ENCODE measurements around the gene ADISSP. TPM values are rescaled to one million over a fixed set of nuclear protein-coding genes. Genes with fewer than 3 reads are reported as not detected.

ADISSP gene
- total and polyA plus RNA-seq, 9 of the 15 experiments (the other 6 are each of a cell fraction or from before 2014, with no cell fraction given) = 1.4 to 70.6 (median 23.4) TPM

DNA sequence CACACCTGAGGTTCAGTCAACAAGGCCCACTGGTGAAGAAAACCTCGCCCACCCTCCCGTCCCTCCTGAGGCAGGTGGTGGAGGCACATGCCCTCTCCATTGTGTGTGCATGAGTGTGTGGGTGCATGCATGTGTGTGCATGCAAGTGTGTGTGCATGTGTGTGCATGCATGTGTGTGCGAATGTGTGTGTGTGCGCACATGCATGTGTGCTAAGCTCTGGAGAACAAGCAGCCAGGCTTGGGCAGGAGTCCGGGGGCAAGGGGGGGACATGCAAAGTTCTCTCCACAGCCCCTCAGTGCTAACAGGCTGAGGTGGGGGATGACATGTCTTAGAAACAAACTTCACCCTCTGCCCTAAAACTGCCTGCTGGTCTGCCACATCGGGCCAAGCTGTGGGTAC lies 38.2 kb downstream of the ADISSP start (continued):
- TF ChIP-seq, protein P1, sequence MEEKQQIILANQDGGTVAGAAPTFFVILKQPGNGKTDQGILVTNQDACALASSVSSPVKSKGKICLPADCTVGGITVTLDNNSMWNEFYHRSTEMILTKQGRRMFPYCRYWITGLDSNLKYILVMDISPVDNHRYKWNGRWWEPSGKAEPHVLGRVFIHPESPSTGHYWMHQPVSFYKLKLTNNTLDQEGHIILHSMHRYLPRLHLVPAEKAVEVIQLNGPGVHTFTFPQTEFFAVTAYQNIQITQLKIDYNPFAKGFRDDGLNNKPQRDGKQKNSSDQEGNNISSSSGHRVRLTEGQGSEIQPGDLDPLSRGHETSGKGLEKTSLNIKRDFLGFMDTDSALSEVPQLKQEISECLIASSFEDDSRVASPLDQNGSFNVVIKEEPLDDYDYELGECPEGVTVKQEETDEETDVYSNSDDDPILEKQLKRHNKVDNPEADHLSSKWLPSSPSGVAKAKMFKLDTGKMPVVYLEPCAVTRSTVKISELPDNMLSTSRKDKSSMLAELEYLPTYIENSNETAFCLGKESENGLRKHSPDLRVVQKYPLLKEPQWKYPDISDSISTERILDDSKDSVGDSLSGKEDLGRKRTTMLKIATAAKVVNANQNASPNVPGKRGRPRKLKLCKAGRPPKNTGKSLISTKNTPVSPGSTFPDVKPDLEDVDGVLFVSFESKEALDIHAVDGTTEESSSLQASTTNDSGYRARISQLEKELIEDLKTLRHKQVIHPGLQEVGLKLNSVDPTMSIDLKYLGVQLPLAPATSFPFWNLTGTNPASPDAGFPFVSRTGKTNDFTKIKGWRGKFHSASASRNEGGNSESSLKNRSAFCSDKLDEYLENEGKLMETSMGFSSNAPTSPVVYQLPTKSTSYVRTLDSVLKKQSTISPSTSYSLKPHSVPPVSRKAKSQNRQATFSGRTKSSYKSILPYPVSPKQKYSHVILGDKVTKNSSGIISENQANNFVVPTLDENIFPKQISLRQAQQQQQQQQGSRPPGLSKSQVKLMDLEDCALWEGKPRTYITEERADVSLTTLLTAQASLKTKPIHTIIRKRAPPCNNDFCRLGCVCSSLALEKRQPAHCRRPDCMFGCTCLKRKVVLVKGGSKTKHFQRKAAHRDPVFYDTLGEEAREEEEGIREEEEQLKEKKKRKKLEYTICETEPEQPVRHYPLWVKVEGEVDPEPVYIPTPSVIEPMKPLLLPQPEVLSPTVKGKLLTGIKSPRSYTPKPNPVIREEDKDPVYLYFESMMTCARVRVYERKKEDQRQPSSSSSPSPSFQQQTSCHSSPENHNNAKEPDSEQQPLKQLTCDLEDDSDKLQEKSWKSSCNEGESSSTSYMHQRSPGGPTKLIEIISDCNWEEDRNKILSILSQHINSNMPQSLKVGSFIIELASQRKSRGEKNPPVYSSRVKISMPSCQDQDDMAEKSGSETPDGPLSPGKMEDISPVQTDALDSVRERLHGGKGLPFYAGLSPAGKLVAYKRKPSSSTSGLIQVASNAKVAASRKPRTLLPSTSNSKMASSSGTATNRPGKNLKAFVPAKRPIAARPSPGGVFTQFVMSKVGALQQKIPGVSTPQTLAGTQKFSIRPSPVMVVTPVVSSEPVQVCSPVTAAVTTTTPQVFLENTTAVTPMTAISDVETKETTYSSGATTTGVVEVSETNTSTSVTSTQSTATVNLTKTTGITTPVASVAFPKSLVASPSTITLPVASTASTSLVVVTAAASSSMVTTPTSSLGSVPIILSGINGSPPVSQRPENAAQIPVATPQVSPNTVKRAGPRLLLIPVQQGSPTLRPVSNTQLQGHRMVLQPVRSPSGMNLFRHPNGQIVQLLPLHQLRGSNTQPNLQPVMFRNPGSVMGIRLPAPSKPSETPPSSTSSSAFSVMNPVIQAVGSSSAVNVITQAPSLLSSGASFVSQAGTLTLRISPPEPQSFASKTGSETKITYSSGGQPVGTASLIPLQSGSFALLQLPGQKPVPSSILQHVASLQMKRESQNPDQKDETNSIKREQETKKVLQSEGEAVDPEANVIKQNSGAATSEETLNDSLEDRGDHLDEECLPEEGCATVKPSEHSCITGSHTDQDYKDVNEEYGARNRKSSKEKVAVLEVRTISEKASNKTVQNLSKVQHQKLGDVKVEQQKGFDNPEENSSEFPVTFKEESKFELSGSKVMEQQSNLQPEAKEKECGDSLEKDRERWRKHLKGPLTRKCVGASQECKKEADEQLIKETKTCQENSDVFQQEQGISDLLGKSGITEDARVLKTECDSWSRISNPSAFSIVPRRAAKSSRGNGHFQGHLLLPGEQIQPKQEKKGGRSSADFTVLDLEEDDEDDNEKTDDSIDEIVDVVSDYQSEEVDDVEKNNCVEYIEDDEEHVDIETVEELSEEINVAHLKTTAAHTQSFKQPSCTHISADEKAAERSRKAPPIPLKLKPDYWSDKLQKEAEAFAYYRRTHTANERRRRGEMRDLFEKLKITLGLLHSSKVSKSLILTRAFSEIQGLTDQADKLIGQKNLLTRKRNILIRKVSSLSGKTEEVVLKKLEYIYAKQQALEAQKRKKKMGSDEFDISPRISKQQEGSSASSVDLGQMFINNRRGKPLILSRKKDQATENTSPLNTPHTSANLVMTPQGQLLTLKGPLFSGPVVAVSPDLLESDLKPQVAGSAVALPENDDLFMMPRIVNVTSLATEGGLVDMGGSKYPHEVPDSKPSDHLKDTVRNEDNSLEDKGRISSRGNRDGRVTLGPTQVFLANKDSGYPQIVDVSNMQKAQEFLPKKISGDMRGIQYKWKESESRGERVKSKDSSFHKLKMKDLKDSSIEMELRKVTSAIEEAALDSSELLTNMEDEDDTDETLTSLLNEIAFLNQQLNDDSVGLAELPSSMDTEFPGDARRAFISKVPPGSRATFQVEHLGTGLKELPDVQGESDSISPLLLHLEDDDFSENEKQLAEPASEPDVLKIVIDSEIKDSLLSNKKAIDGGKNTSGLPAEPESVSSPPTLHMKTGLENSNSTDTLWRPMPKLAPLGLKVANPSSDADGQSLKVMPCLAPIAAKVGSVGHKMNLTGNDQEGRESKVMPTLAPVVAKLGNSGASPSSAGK (IDR thresholded peaks at IDR 0.05) = no peak
- TF ChIP-seq HDAC3 (IDR thresholded peaks at IDR 0.05; ENCODE audit: borderline replicate concordance, partially characterized antibody) (no peak), C11orf30 (IDR thresholded peaks at IDR 0.05; ENCODE audit: low read depth) (no peak), FOXK1 (CRISPR knock-in tag; IDR thresholded peaks at IDR 0.05; ENCODE audit: borderline replicate concordance) (no peak), SP2 (IDR thresholded peaks at IDR 0.05; ENCODE audit: extremely low read depth, low read depth, low read length, poor library complexity, severe bottlenecking) (no peak), ZNF311 (CRISPR knock-in tag; IDR thresholded peaks at IDR 0.05) (no peak), POU5F1 (IDR thresholded peaks at IDR 0.05; ENCODE audit: borderline replicate concordance, low read depth, low read length, partially characterized antibody) (no peak), POLR3A (IDR thresholded peaks at IDR 0.05; ENCODE audit: borderline replicate concordance, extremely low read depth, insufficient read depth, insufficient read length) (no peak), POLR2B (IDR thresholded peaks at IDR 0.05; ENCODE audit: low read depth, partially characterized antibody) (no peak)

Measured in K562 (cell line).